ENCODE results near the gene DDAH2.

GRCh38 chr6:31692886-31693285, 36.2 kb downstream of the DDAH2 start:
- no peak for TF ChIP-seq CTCF (IDR thresholded peaks at IDR 0.05)
- no peak for TF ChIP-seq POLR2A (IDR thresholded peaks at IDR 0.05)
